HEK293 (cell line): ENCODE results near the gene TET1.
"Not testable (repeated sequence)": the region's sequence is repeated elsewhere in the genome, so short reads cannot be mapped to it uniquely, and the experiment has no call there.

Experiments
- CTCF ChIA-PET: fragments of 350-600 bp; formaldehyde crosslinking; extraction: SDS; loops from one replicate; lab custom pipeline; 2021; ENCODE audit warnings: antibody characterized with exemption; lab: Yijun Ruan, JAX
- POLR2A ChIA-PET: fragments of 300-600 bp; formaldehyde crosslinking; extraction: SDS; loops from one replicate; lab custom pipeline; 2020; ENCODE audit warnings: antibody characterized with exemption, inconsistent platforms; lab: Yijun Ruan, JAX
- H3K27ac ChIP-seq: fragments of 200-500 bp; sonication (Bioruptor generic); 2 replicates; pipeline ENCODE4 v1.5.1; 2014; ENCODE audit warnings: low read depth, low read length, control low read depth, inconsistent platforms; ENCODE audit errors: extremely low read depth
- H3K36me3 ChIP-seq, 2 experiments: fragments of 200-500 bp in 1 of 2; sonication (Bioruptor generic) in 1 of 2; 1 replicate in 1 of 2; 2 replicates in 1 of 2; pipeline ENCODE4 v1.5.1; 2014 to 2017; ENCODE audit warnings: inconsistent platforms in 2 of 2, low read length in 2 of 2; ENCODE audit not compliant: control insufficient read depth in 2 of 2, insufficient read depth in 1 of 2
- H3K4me1 ChIP-seq: fragments of 200-500 bp; sonication (Bioruptor generic); 2 replicates; pipeline ENCODE4 v1.5.1; 2014; ENCODE audit warnings: mild to moderate bottlenecking, low read length, inconsistent platforms; ENCODE audit not compliant: control insufficient read depth, insufficient read depth
- H3K4me3 ChIP-seq: 2 replicates; pipeline ENCODE4 v1.5.1; 2011; ENCODE audit warnings: low read depth, mild to moderate bottlenecking, control low read depth, low read length, moderate library complexity
- H3K9me3 ChIP-seq: fragments of 200-500 bp; sonication (Bioruptor generic); 2 replicates; pipeline ENCODE4 v1.5.1; 2014; ENCODE audit warnings: low read depth, low read length, inconsistent platforms; ENCODE audit not compliant: control insufficient read depth, insufficient read depth
- CTCF ChIP-seq: fragments of 450-650 bp; formaldehyde crosslinking; IDR thresholded peaks from 2 replicates; pipeline ENCODE4 v1.5.1; 2016; ENCODE audit warnings: missing biosample characterization, missing genetic modification characterization
- KLF10 ChIP-seq: fragments of 450-650 bp; IDR thresholded peaks from 2 replicates; pipeline ENCODE4 v1.5.1; 2018; ENCODE audit warnings: missing biosample characterization, mild to moderate bottlenecking, missing genetic modification characterization
- KLF17 ChIP-seq: fragments of 450-650 bp; formaldehyde crosslinking; IDR thresholded peaks from 2 replicates; pipeline ENCODE4 v1.5.1; 2016; ENCODE audit warnings: missing biosample characterization, missing genetic modification characterization
- PRDM4 ChIP-seq: fragments of 450-650 bp; formaldehyde crosslinking; IDR thresholded peaks from 2 replicates; pipeline ENCODE4 v1.5.1; 2017; ENCODE audit warnings: missing biosample characterization, missing genetic modification characterization
- SP2 ChIP-seq: fragments of 450-650 bp; formaldehyde crosslinking; IDR thresholded peaks from 2 replicates; pipeline ENCODE4 v1.5.1; 2016; ENCODE audit warnings: missing biosample characterization, missing genetic modification characterization
- SP3 ChIP-seq: fragments of 450-650 bp; formaldehyde crosslinking; IDR thresholded peaks from 2 replicates; pipeline ENCODE4 v1.5.1; 2016; ENCODE audit warnings: missing biosample characterization, missing genetic modification characterization
- SP7 ChIP-seq: fragments of 450-650 bp; formaldehyde crosslinking; IDR thresholded peaks from 2 replicates; pipeline ENCODE4 v1.5.1; 2016; ENCODE audit warnings: missing biosample characterization, missing genetic modification characterization
- ZEB2 ChIP-seq: fragments of 450-650 bp; formaldehyde crosslinking; IDR thresholded peaks from 2 replicates; pipeline ENCODE4 v1.5.1; 2016; ENCODE audit warnings: missing biosample characterization, missing genetic modification characterization
- ZFP41 ChIP-seq: fragments of 450-650 bp; formaldehyde crosslinking; IDR thresholded peaks from 2 replicates; pipeline ENCODE4 v1.5.1; 2016; ENCODE audit warnings: missing biosample characterization, missing genetic modification characterization, borderline replicate concordance
- ZIC2 ChIP-seq: fragments of 450-650 bp; formaldehyde crosslinking; IDR thresholded peaks from 2 replicates; pipeline ENCODE4 v1.5.1; 2016; ENCODE audit warnings: missing biosample characterization, missing genetic modification characterization
- ZNF10 ChIP-seq: fragments of 450-650 bp; formaldehyde crosslinking; IDR thresholded peaks from 2 replicates; pipeline ENCODE4 v1.5.1; 2017; ENCODE audit warnings: missing biosample characterization, missing genetic modification characterization
- ZNF169 ChIP-seq: fragments of 450-650 bp; formaldehyde crosslinking; IDR thresholded peaks from 2 replicates; pipeline ENCODE4 v1.5.1; 2016; ENCODE audit warnings: missing biosample characterization, missing genetic modification characterization
- ZNF223 ChIP-seq: fragments of 450-650 bp; formaldehyde crosslinking; IDR thresholded peaks from 2 replicates; pipeline ENCODE4 v1.5.1; 2016; ENCODE audit warnings: missing biosample characterization, missing genetic modification characterization
- ZNF292 ChIP-seq: fragments of 450-650 bp; formaldehyde crosslinking; IDR thresholded peaks from 2 replicates; pipeline ENCODE4 v1.5.1; 2016; ENCODE audit warnings: low read depth, missing biosample characterization, missing genetic modification characterization, borderline replicate concordance
- ZNF302 ChIP-seq: fragments of 450-650 bp; formaldehyde crosslinking; IDR thresholded peaks from 2 replicates; pipeline ENCODE4 v1.5.1; 2016; ENCODE audit warnings: missing biosample characterization, missing genetic modification characterization, low read depth
- ZNF391 ChIP-seq: fragments of 450-650 bp; formaldehyde crosslinking; IDR thresholded peaks from 2 replicates; pipeline ENCODE4 v1.5.1; 2016; ENCODE audit warnings: low read depth, missing biosample characterization, missing genetic modification characterization, borderline replicate concordance
- ZNF510 ChIP-seq: fragments of 450-650 bp; formaldehyde crosslinking; IDR thresholded peaks from 2 replicates; pipeline ENCODE4 v1.5.1; 2018; ENCODE audit warnings: mild to moderate bottlenecking, missing genetic modification characterization, missing biosample characterization; ENCODE audit not compliant: insufficient replicate concordance
- ZNF629 ChIP-seq: fragments of 450-650 bp; formaldehyde crosslinking; IDR thresholded peaks from 2 replicates; pipeline ENCODE4 v1.5.1; 2017; ENCODE audit warnings: missing biosample characterization, missing genetic modification characterization
- ZNF76 ChIP-seq: fragments of 450-650 bp; formaldehyde crosslinking; IDR thresholded peaks from 2 replicates; pipeline ENCODE4; 2016; ENCODE audit warnings: low read depth, missing biosample characterization, missing genetic modification characterization, borderline replicate concordance
- ZNF830 ChIP-seq: fragments of 450-650 bp; IDR thresholded peaks from 2 replicates; pipeline ENCODE4 v1.5.0; 2018; ENCODE audit warnings: missing biosample characterization, missing genetic modification characterization, low read depth, mild to moderate bottlenecking, moderate library complexity
- ZSCAN30 ChIP-seq: fragments of 450-650 bp; IDR thresholded peaks from 2 replicates; pipeline ENCODE4 v1.5.1; 2018; ENCODE audit warnings: missing biosample characterization, mild to moderate bottlenecking, missing genetic modification characterization, moderate library complexity
- TF ChIP-seq, protein P1 (sequence below): fragments of 450-650 bp; formaldehyde crosslinking; IDR thresholded peaks from 2 replicates; pipeline ENCODE4 v1.5.1; 2016; ENCODE audit warnings: missing biosample characterization, missing genetic modification characterization

TET1 gene

GRCh38 chr10:68619595-68619994 lies 59.5 kb downstream of the TET1 start (continued):
- TF ChIP-seq ZNF629 (tag by site-specific recombination) (no peak), ZNF510 (tag by site-specific recombination) (no peak), ZNF76 (tag by site-specific recombination) (no peak), ZIC2 (tag by site-specific recombination) (no peak), ZNF223 (tag by site-specific recombination) (no peak), ZEB2 (tag by site-specific recombination) (no peak)
- TF ChIP-seq, protein P1, sequence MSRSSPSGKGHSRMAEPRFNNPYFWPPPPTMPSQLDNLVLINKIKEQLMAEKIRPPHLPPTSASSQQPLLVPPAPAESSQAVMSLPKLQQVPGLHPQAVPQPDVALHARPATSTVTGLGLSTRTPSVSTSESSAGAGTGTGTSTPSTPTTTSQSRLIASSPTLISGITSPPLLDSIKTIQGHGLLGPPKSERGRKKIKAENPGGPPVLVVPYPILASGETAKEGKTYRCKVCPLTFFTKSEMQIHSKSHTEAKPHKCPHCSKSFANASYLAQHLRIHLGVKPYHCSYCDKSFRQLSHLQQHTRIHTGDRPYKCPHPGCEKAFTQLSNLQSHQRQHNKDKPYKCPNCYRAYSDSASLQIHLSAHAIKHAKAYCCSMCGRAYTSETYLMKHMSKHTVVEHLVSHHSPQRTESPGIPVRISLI (tag by site-specific recombination) = no peak

GRCh38 chr10:68625316-68625921 lies 65.3 kb downstream of the TET1 start:
- Histone ChIP-seq H3K27ac (no peak overlapping the region), H3K36me3 (no peaks in the 10 kb centered on the region; a peak in 1 of 3 replicates), H3K4me1 (peaks cover 11% of the 10 kb centered on the region), H3K4me3 (no peak overlapping the region), H3K9me3 (no peaks in the 10 kb centered on the region)
- no peak for TF ChIP-seq SP7 (tag by site-specific recombination)
- TF ChIP-seq ZNF292 (tag by site-specific recombination) = no peak
- TF ChIP-seq KLF10 (tag by site-specific recombination) = no peak
- no peak for TF ChIP-seq ZNF169 (tag by site-specific recombination)
- no peak for TF ChIP-seq CTCF (tag by site-specific recombination)
- TF ChIP-seq ZNF302 (tag by site-specific recombination) = no peak
- TF ChIP-seq ZNF391 (tag by site-specific recombination) = no peak
- no peak for TF ChIP-seq SP3 (tag by site-specific recombination)
- TF ChIP-seq ZNF830 = no peak
- TF ChIP-seq ZFP41 (tag by site-specific recombination) = no peak
- CTCF ChIA-PET = no interaction called here
- POLR2A ChIA-PET = no interaction called here

DNA sequence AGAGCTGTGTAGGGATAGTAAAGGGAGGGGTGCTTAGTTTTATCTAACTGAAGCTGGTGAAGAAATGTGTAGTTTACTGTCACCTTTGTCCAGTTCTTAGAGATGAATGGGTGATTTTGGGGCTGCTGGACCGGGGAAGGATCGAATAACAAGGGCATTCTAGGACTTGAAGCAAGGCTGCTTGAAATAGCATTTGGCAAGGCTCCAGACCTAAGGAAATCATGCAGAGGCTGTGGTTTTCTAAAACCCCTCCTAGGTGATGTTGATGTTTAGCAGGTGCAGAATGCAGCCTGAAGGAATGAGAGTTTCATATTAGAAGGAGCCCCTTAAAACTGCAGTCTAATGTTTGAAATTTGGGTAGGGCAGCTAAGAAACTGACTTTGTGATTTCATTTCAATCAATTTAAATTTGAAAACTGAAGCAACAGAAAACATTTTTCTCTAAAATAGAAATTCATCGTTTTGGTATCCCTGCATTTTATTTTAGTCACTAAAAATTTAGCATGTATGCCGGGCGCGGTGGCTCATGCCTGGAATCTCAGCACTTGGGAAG lies 68.5 kb downstream of the TET1 start:
- TF ChIP-seq KLF17 (tag by site-specific recombination) (no peak), ZNF10 (tag by site-specific recombination) (peak; percentile 83), ZSCAN30 (tag by site-specific recombination) (peak; percentile 57; the same call in 1 of the 2 replicates), PRDM4 (peak; percentile 98), SP2 (tag by site-specific recombination) (no peak)
- H3K9me3 ChIP-seq = no peaks in the 10 kb centered on the region
- H3K36me3 ChIP-seq = no peaks in the 10 kb centered on the region; a peak in 1 of 3 replicates
- ChIA-PET CTCF (no interaction called here), POLR2A (no interaction called here)
- no peak overlapping the region for H3K27ac ChIP-seq
- no peak overlapping the region for H3K4me3 ChIP-seq
- peaks cover 13% of the 10 kb centered on the region for H3K4me1 ChIP-seq

GRCh38 chr10:68632271-68632560 lies 72.1 kb downstream of the TET1 start:
- H3K4me3 ChIP-seq, POLR2A ChIA-PET, H3K27ac ChIP-seq, H3K9me3 ChIP-seq, H3K36me3 ChIP-seq, H3K4me1 ChIP-seq: not testable (repeated sequence)
- CTCF ChIA-PET = interaction anchor here (1.0 kb wide), 1 partner anchor 30 kb away, joined by 3 read pairs; no protein-coding TSS in a partner anchor
